ENCODE measurements around the gene CDH1.

GRCh38 chr16:68790130-68790761, 53.2 kb downstream of the CDH1 start:
- TF ChIP-seq, protein P1, sequence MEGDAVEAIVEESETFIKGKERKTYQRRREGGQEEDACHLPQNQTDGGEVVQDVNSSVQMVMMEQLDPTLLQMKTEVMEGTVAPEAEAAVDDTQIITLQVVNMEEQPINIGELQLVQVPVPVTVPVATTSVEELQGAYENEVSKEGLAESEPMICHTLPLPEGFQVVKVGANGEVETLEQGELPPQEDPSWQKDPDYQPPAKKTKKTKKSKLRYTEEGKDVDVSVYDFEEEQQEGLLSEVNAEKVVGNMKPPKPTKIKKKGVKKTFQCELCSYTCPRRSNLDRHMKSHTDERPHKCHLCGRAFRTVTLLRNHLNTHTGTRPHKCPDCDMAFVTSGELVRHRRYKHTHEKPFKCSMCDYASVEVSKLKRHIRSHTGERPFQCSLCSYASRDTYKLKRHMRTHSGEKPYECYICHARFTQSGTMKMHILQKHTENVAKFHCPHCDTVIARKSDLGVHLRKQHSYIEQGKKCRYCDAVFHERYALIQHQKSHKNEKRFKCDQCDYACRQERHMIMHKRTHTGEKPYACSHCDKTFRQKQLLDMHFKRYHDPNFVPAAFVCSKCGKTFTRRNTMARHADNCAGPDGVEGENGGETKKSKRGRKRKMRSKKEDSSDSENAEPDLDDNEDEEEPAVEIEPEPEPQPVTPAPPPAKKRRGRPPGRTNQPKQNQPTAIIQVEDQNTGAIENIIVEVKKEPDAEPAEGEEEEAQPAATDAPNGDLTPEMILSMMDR (IDR thresholded peaks at IDR 0.05), result no peak
- TF ChIP-seq POLR2A (IDR thresholded peaks at IDR 0.05), result peak in 2 of 3 donors; percentile 9 to 13
